ENCODE measurements around the gene PSME2. TPM values are rescaled to one million over a fixed set of nuclear protein-coding genes. Genes with fewer than 3 reads are reported as not detected.
A peak's percentile ranks its signal among the peaks of the same experiment; 100 is the strongest.

Gene PSME2
- total and polyA plus RNA-seq, 11 donors: 51.4 to 360 (median 90.4) TPM

DNA sequence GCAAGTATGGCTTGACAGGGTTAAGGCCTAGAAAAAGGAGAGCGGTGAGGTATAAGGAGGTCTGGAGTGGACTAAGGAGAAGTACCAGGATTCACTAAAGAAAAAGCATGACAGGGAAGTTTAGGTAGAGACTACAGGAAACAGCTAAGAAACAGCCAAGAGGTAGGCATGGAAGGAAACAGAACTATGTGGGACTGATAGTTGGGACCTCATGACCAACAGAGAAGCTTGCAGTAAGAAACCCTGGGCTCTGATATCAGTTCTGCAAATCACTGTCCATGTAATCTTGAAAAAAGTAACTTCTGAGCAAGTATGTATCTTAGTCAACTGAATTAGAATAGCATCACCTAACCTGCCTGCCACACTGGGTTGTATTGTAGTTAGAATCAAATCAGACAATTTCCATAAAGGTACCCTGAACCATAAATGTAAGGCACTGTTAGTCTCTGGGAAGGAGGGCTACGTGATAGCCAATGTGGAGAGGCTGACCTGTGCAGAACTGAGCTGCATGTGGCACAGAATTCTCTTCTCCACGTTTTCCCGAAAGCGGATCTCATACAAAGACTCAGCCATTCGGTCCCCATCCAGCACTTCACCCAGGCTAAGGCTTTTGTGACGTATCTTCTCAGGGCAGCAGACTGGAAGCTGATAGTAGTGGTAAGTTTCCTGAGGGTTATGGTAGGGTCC, 47.9 kb upstream of the PSME2 start:
- Histone ChIP-seq H3K27me3 (no peaks in the 10 kb centered on the region), H3K27ac (peak overlapping the region in 9 of 12 donors; percentile 95 to 100 (median 98)), H3K4me1 (peaks cover 2 to 49% (median 24%) of the 10 kb centered on the region in 12 donors), H3K4me3 (peak overlapping the region in 11 of 12 donors; percentile 67 to 99 (median 91)), H3K36me3 (peaks cover 0 to 38% (median 23%) of the 10 kb centered on the region in 9 donors), H3K9me3 (no peaks in the 10 kb centered on the region)
- ATAC-seq (no peak), DNase-seq (no peak)
- intact Hi-C loops (cut with DNase I): loop anchor here in 1 of 10 donors (2.0 kb wide), 1 partner anchor 38 kb away; the partner anchor contains the start of genes GMPR2 and NEDD8
- WGBS, 4 donors: 79 to 85% (median 81%) methylated on average over 7 of the region's 7 CpGs
- TF ChIP-seq CTCF (IDR thresholded peaks at IDR 0.05) (no peak), POLR2A (IDR thresholded peaks at IDR 0.05) (no peak)

GRCh38 chr14:24192933-24193332, 46.5 kb upstream of the PSME2 start:
- no peak overlapping the region for H3K4me3 ChIP-seq
- intact Hi-C loops (cut with DNase I): no loop called here
- peaks cover 2 to 49% (median 32%) of the 10 kb centered on the region in 12 donors for H3K4me1 ChIP-seq
- TF ChIP-seq POLR2A (IDR thresholded peaks at IDR 0.05) (no peak), CTCF (IDR thresholded peaks at IDR 0.05) (no peak)
- H3K36me3 ChIP-seq: peaks cover 0 to 33% (median 23%) of the 10 kb centered on the region in 9 donors
- no peaks in the 10 kb centered on the region for H3K27me3 ChIP-seq
- no peak for ATAC-seq
- no peak overlapping the region for H3K27ac ChIP-seq
- 88 to 96% (median 95%) methylated on average over 15 of the region's 15 CpGs for WGBS, 4 donors
- no peak for DNase-seq
- H3K9me3 ChIP-seq: no peaks in the 10 kb centered on the region

DNA sequence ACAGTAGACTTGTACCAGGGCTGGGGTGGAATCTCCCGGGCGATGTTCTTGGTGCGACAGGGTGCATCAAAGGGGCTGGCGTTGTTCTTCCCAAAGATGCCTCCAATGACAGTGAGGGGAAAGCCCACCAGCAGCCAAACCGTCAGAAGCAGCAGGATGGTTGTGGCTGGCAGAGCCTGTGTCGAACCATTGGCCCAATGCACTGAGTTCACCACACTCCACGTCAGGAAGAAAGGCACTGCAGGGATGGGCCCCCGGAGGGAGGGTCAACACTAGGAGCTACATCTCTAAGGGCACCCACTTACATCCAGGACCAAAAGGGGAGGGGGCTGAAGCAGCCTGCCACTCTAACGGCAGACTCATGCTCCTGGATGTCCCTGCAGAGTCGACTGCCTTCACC, 44.0 kb upstream of the PSME2 start:
- Histone ChIP-seq H3K9me3 (no peaks in the 10 kb centered on the region), H3K36me3 (peaks cover 0 to 50% (median 37%) of the 10 kb centered on the region in 9 donors), H3K4me1 (peaks cover 2 to 37% (median 25%) of the 10 kb centered on the region in 12 donors), H3K27me3 (no peaks in the 10 kb centered on the region), H3K27ac (no peak overlapping the region), H3K4me3 (no peak overlapping the region)
- 89 to 93% (median 92%) methylated on average over 7 to 10 of the region's 10 CpGs for WGBS, 4 donors
- DNase-seq (no peak), ATAC-seq (no peak)
- intact Hi-C loops (cut with DNase I): no loop called here
- TF ChIP-seq CTCF (IDR thresholded peaks at IDR 0.05) (no peak), POLR2A (IDR thresholded peaks at IDR 0.05) (no peak)

- DNase-seq: no peak
- peaks cover 0 to 60% (median 46%) of the 10 kb centered on the region in 9 donors for H3K36me3 ChIP-seq
- peak overlapping the region in 6 of 12 donors; percentile 41 to 80 (median 68) for H3K27ac ChIP-seq
- 88 to 95% (median 95%) methylated on average over 9 of the region's 9 CpGs for WGBS, 4 donors
- ATAC-seq: no peak
- intact Hi-C loops (cut with DNase I): loop anchor here in 1 of 10 donors (2.0 kb wide), 1 partner anchor 75 kb away; the partner anchor contains the start of genes DCAF11 and NRL
- TF ChIP-seq CTCF (IDR thresholded peaks at IDR 0.05): no peak
- TF ChIP-seq POLR2A (IDR thresholded peaks at IDR 0.05): no peak
- no peak overlapping the region for H3K4me3 ChIP-seq
- H3K9me3 ChIP-seq: no peaks in the 10 kb centered on the region
- H3K4me1 ChIP-seq: peaks cover under 1 to 31% (median 20%) of the 10 kb centered on the region in 12 donors
- H3K27me3 ChIP-seq: no peaks in the 10 kb centered on the region
These were observed 43.0 kb upstream of the PSME2 start for GRCh38 chr14:24189460-24189859.

Data from heart left ventricle (tissue), 16 donors.